Measurements from ENCODE around the gene SMG6.

DNA sequence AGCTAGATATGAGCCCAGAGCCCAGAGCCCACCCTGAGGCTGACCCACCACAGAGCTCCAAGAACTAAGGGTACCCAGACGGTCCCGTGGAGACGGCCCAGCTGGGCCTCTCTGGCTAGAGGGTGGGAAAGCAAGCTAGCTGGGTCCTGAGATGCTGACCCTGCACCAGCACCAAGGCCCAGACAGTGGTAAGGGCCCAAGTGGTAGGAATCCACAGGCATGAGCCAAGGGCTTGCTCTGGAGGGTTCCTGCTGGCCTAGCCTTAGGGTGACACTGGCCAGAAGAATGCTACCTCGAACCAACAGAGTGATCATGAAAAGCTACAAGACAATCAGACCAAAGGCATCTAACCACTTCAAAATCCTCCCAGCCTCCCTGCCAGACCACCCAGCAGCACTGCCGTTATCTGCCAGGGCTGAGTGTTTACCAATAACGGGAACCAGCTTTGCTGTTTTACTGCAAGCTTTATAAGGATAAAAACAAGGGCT lies 235.5 kb downstream of the SMG6 start:
- TF ChIP-seq ZNF548 (tag by site-specific recombination; IDR thresholded peaks at IDR 0.05) (no peak), ZNF768 (tag by site-specific recombination; IDR thresholded peaks at IDR 0.05) (no peak), ZNF132 (tag by site-specific recombination; IDR thresholded peaks at IDR 0.05; ENCODE audit: borderline replicate concordance) (no peak), ZNF19 (tag by site-specific recombination; IDR thresholded peaks at IDR 0.05; ENCODE audit: low read depth) (no peak), ZNF37A (tag by site-specific recombination; IDR thresholded peaks at IDR 0.05) (no peak), ZNF10 (tag by site-specific recombination; IDR thresholded peaks at IDR 0.05) (no peak), OSR2 (tag by site-specific recombination; IDR thresholded peaks at IDR 0.05) (no peak), ZBTB8A (tag by site-specific recombination; IDR thresholded peaks at IDR 0.05) (no peak), ZBTB7A (tag by site-specific recombination; IDR thresholded peaks at IDR 0.05; ENCODE audit: low read depth) (no peak), ZNF175 (tag by site-specific recombination; IDR thresholded peaks at IDR 0.05) (no peak), KLF10 (tag by site-specific recombination; IDR thresholded peaks at IDR 0.05) (no peak), ZNF76 (tag by site-specific recombination; IDR thresholded peaks at IDR 0.05; ENCODE audit: borderline replicate concordance, low read depth) (no peak)
- TF ChIP-seq, protein P1, sequence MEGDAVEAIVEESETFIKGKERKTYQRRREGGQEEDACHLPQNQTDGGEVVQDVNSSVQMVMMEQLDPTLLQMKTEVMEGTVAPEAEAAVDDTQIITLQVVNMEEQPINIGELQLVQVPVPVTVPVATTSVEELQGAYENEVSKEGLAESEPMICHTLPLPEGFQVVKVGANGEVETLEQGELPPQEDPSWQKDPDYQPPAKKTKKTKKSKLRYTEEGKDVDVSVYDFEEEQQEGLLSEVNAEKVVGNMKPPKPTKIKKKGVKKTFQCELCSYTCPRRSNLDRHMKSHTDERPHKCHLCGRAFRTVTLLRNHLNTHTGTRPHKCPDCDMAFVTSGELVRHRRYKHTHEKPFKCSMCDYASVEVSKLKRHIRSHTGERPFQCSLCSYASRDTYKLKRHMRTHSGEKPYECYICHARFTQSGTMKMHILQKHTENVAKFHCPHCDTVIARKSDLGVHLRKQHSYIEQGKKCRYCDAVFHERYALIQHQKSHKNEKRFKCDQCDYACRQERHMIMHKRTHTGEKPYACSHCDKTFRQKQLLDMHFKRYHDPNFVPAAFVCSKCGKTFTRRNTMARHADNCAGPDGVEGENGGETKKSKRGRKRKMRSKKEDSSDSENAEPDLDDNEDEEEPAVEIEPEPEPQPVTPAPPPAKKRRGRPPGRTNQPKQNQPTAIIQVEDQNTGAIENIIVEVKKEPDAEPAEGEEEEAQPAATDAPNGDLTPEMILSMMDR (tag by site-specific recombination; IDR thresholded peaks at IDR 0.05) = no peak
